Stimulated activated naive CD4-positive, alpha-beta T cell (primary cell): ENCODE measurements around the gene FRYL.
A peak's percentile ranks its signal among the peaks of the same experiment; 100 is the strongest.
"Not testable (repeated sequence)": the region's sequence is repeated elsewhere in the genome, so short reads cannot be mapped to it uniquely, and the experiment has no call there.

Source experiments
- DNase-seq, 6 experiments: peaks; one replicate each; lab custom pipeline; 2025; lab: John Stamatoyannopoulos, UW

The FRYL gene

DNA sequence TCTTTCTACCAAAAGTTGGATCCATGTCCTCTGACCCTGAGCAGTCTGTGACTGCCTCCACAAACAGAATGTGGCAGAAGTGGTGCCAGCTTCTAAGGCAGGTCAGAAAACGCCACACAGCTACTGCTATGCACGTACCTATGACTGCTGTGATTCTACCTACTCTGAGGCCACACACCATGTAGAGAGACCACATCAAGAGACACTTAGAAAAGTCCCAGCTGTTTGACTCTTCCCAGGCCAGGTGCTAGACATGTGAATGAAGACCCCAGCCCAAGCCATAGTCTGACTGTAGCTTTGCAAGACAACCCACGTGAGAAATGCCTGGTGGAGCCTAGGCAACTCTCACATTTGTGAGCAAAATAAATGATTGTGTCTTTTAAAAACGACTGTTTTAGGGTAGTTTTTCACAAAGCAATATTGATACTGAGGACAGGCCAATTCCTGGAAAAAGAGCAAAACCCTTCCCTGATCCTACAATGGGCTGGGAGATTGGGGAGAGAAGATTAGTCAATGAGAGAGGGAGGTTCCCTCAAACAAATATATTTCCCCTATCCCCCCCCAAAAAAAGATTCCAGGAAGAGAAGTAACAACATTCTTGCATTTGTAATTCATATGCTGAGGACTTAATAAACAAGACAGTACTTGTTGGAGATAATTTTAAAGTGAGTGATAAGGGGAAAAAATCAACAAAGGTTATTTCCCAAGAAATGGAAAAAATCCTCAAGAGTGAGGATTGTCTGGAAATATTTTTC, 33.3 kb downstream of the FRYL start:
- DNase-seq, result no peak

DNA sequence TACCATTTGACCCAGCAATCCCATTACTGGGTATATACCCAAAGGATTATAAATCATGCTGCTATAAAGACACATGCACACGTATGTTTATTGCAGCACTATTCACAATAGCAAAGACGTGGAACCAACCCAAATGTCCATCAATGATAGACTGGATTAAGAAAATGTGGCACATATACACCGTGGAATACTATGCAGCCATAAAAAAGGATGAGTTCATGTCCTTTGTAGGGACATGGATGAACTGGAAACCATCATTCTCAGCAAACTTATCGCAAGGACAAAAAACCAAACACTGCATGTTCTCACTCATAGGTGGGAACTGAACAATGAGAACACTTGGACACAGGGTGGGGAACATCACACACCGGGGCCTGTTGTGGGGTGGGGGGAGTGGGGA, 34.9 kb downstream of the FRYL start:
- not testable (repeated sequence) for DNase-seq

DNA sequence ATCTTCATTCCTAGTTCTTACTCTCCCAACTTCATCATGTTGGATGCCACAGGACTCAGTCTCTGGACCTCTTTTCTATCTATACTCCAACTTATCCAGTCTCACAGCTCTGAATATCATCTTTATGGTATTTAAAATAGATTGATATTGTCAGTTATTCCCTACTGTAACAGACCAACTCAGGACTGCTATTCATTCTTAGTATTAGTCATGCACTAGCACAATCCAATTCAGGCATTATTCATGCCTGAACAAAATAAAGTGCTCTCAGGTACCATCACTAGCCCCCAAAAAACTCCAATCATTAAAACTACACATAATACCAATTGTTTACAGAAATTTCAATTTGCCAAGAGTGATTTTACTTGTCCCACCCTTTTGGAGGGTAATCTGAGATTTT, 37.7 kb downstream of the FRYL start:
- DNase-seq, result no peak

DNA sequence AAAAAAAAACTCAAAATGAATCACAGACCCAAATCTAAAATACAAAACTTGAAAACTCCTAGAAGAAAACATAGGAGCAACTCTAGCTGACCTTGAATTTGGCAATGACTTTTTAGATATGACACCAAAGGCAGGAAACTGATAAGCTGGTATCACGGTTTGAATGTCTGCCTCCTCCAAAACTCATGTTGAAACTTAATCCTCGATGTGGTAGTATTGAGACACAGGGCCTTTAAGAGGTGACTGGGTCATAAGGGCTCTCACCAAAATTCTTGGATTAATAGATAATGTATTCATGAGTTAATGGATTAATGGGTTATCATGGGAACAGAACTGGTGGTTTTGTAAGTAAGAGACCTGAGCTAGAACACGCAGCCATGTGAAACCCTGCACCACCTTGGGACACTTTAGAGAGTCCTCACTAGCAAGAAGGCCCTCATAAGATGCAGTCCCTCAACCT, 40.5 kb downstream of the FRYL start:
- DNase-seq, result no peak

DNA sequence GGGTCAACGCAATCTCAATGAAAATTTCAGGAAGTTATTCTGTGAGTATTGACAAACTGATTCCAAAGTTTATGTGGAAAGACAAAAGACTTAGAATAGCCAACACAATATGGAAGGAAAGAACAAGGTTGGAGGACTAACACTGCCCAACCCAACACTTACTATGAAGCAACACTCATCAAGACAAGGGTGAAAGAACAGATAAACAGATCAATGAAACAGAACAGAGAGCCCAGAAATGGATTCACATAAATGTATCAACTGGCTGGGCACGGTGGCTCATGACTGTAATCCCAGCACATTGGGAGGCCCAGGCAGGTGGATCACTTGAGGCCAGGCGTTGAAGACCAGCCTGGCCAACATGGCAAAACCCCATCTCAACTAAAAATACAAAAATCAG, 41.2 kb downstream of the FRYL start:
- DNase-seq, result no peak

DNA sequence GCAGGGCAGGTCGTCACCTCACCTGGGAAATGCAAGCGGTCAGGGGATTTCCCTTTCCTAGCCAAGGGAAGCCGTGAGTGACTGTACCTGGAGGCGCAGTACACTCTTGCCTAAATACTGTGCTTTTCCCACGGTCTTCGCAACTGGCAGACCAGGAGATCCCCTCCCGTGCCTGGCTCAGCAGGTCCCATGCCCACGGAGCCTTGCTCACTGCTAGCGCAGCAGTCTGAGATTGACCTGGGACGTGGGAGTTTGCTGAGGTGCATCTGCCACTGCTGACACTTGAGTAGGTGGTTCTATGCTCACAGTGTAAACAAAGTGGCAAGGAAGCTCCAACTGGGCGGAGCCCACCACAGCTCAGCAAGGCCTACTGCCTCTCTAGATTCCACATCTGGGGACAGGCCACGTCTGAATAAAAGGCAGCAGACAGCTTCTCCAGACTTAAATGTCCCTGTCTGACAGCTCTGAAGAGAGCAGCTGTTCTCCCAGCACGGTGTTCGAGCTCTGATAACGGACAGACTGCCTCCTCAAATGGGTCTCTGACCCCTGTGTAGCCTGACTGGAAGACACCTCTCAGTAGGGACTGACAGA, 51.1 kb downstream of the FRYL start:
- peak in 2 of 6 experiments; percentile 20 to 35 for DNase-seq

DNA sequence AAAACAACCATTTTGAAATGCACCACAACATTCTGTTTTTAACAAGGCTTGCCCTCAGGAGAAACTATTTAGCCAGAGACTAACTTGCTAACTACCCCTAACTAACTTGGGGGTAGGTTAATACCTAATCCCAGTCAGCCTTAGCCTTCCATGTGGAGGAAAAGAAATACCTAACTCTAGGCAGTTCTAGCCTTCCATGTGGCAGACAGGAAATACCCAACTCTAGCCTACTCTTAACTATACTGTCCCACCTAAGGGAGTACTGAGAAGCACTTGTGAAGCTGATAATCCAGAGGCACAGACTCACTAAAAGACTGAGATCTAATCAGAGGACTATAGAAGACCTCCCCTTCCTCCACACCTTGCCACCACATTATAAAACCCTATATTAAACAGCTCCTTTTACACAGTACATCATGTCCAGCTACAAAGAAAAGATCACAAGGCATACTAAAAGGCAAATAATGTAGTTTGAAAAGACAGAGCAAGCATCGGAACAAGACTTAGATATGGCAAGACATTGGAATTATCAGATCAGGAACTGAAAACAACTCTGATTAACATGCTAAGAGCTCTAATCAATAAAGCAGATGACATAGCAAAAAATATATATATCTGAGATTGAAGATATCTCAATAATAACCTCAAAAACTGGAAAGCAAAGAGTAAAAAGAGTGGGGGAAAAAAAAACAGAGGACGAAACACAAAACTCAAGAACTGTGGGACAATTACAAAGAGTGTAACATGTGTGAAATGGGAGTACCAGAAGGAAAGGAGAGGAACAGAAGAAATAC, 52.2 kb downstream of the FRYL start:
- no peak for DNase-seq

DNA sequence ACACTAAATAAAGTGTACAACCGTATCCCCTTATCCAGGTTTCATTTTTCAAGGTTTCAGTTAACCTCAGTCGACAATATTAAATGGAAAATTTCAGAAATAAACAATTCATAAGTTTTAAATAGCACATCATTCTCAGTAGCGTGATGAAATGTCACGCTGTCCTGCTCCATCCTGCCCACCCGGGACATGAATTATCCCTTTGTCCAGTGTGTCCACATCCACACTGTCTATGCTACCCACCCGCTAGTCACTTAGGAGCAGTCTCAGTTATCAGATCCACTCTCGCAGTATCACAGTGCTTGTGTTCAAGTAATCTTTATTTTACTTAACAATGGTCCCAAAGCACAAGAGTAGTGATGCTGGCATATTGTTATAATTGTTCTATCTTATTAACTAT, 54.7 kb downstream of the FRYL start:
- no peak for DNase-seq

DNA sequence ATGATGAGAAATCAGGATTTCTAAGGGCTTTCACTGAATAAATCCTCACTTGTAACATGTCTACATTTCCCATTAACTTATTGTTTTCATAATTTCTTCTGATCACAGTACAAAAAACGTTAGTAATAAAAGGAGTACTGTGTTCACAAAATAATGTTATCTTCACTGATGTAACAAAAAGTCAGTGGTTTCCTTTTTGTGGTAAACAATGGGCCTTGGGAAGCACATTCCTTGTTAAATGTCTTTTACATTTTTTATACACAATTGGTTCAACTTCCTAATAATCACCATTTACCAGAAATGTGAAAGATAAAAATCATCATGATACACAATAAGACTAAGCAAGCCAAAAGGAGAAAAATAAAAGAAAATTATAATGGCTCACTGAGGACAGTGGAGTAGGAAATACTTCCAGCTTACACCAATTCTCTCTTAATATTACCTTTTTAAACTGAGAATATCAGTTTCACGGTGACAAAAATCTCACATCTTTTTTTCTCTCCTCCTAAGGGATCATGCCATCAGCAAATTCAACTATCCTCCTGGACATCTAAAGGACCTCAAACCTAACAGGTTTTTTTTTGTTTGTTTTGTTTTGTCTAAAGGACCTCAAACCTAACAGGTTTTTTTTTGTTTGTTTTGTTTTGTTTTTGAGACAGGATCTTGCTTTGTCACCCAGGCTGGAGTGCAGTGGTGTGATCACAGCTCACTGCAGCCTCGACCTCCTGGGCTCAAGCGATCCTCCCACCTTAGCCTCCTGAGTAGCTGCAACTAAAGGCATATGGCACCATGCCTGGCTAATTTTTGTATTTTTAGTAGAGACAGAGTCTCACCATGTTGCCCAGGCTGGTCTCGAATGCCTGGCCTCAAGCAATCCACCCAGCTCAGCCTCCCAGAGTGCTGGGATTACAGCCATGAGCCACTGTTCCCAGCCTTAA, 57.3 kb downstream of the FRYL start:
- DNase-seq, result no peak

DNA sequence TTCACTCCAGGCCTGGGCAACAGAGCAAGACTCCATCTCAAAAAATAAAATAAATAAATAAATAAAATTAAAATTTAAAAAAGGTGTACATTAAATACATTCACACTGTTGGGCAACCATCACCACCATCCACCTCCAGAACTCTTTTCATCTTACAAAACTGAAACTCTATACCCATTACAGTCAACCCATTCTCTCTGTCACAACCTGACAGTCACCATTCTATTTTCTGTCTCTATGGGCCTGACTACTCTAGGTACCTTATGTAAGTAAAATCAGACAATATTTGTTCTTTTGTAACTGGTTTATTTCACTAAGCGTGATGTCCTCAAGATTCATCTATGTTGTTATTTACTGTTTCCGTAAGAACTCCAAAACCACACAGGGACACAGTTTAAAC, 59.6 kb downstream of the FRYL start:
- no peak for DNase-seq

DNA sequence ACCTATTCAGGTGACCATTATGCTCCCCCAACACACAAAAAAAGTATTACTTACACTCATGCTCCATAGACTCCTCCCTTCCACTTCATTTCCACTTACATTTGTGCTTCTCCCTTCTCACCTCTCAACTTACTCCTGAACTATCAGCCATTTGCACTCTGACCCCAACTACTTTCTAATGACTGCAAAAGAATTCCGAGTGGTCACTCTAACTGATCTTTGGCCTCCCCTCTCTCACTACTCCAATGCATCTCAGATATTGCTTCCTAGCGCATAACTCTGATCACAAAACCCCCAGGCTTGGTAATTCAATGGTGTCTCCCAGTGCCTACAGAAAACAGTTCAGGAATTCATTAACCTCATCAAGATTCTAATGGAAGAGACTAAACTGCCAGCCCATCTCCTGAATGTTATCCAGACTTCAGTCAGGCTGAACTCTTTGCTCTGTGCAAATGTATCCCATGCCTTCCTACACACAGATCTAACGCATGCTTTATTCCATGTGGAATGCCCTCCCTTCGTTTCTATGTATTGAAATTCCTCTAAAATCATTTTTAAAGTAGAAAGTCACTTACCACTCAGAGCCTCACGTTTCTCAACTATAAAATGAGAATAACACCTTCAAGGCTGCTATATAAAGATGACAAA, 61.1 kb downstream of the FRYL start:
- no peak for DNase-seq

DNA sequence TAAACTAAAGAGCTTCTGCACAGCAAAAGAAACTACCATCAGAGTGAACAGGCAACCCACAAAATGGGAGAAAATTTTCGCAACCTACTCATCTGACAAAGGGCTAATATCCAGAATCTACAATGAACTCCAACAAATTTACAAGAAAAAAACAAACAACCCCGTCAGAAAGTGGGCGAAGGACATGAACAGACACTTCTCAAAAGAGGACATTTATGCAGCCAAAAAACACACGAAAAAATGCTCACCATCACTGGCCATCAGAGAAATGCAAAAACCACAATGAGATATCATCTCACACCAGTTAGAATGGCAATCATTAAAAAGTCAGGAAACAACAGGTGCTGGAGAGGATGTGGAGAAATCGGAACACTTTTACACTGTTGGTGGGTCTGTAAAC, 63.8 kb downstream of the FRYL start:
- not testable (repeated sequence) for DNase-seq

DNA sequence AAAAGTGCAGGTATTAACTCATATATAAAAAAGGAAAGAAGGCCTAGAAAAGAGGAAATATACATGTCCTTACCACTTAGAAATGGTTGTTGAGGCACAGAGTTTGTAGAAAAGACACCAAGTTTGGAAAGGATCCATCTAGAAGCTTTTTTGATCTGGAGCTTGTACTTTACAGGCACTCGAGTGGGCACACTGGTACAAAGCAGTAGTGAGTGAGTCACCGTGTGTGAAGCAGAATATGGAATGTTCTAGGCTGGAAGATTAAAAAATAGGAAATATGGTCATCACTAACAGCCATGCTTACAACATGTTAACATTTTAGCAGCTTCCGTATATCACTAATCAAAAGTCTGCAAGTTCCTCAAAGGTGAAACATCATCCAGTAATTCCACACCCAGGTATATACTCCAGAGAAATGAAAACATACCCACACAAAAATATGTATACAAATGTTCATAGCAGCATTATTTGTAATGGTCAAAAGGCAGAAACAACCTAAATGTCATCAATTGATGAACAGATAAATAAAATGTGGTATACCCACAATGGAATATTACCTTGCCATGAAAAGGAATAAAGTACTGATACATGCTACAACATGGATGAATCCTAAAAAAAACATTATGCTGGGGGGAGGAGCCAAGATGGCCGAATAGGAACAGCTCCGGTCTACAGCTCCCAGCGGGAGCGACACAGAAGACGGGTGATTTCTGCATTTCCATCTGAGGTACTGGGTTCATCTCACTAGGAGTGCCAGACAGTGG, 69.5 kb downstream of the FRYL start:
- no peak for DNase-seq

DNA sequence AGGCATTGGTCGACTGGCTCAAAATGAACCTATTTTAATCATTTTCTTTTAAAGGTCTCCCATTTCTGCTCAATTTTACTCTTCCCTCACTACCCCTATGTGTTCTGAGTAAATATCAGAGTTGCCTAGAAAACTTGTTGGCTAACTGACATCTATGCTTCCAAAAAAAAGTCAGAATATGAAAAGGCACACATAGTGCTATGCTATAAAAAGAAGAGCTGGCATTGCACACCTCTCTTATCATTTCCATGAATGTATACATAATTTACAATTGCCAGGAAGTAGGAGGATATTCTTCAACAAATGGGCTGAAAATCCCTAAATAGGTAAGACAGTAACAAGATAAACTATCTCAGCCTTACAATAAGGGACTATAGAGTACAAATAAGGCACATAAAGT, 70.2 kb downstream of the FRYL start:
- DNase-seq, result no peak

DNA sequence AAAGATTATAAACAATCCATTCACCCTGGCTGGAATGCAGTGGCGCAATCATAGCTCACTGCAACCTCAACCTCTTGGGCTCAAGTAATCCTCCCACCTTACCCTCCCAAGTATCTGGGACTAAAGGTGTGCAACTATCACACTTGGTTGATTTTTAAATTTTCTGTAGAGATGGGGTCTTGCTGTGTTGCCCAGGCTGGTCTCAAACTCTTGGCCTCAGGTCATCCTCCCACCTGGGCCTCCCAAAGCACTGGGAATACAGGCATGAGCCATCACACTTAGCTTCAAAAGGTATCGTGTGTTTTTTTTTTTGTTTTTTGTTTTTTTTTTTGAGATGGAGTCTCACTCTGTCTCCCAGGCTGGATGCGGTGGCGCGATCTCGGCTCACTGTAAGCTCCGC, 71.5 kb downstream of the FRYL start:
- DNase-seq, result no peak

DNA sequence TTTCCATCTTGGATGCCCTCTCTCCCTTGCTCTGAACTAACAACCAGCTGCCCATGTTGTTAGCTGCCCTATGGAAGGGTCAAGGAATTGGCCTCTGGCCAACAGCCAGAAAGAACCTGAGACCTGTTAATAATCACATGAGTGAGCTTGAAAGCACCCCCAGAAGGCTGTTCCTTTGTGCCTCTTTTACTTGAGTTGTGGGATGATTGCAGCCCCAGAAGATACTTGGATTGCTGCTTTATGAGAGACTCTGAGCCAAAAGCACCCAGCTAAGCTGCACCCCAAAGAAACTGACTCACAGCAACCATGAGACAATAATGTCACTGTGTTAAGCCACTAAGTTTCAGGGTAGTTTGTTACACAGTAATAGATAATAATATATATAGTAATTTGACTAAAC, 73.3 kb downstream of the FRYL start:
- DNase-seq, result no peak

DNA sequence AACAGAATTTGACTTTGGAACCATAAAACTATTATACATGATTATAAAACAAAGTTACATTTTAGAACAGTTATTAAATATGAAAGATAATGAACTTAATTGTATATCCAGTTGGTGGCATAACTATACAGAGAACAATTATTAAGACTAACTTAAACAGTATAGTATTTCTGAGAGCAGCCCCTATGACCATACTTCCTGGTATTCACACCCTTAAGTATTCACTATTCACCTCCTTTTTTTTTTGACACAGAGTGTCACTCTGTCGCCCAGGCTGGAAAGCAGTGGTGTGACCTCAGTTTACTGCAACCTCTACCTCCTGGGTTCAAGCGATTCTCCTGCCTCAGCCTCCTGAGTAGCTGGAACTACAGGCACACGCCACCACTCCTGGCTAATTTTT, 74.5 kb downstream of the FRYL start:
- no peak for DNase-seq

DNA sequence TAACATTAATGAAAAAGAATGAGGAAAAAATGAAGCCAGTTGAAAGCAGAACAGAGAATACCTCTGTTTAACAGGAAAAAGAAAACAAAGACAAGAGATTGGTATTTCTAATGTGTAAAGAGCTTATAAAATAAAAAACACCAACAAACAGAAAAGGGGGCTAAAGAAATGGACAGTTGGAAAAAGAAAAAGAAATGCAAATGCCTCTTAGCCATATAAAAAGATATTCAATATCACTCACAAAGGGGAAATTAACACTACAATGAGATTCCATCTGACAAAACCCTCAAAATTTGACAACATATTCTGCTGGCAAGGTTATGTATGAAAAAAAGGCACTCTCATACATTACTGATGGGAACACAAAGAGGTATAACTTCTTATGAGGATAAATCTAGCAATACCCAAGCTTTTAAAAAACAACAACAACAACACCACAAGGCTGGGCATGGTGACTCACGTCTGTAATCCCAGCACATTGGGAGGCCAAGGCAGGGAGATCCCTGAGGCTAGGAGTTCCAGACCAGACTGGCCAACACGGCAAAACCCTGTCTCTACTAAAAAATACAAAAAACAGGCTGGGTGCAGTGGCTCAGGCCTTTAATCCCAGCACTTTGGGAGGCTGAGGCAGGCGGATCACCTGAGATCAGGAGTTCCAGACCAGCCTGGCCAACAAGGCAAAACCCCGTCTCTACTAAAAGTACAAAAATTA, 75.8 kb downstream of the FRYL start:
- no peak for DNase-seq

DNA sequence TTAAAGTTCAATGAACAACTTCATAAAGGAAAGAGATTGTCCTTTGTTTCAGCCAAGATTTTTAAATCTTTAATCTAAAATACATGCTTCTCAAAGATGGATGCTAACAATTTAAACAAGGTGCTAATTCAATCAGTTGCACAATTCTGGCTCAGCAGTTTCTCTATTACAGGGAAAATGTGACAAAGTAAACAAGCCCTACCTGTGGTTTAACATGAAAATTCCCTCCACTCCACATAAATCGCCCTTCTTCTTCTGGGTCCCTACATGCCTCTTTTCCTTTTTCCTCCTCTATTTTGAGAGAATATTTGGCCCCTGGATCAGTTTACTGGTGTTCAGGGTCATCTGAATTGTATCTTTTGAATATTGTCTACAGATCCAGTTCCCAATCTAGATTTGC, 80.6 kb downstream of the FRYL start:
- no peak for DNase-seq
